Measurements from ENCODE around the gene KCNE4.

Gene KCNE4

GRCh38 chr2:223093436-223094241 lies 41.6 kb downstream of the KCNE4 start:
- Histone ChIP-seq H3K4me1 (ENCODE audit: insufficient read depth, low read length) (peaks cover 3% of the 10 kb centered on the region), H3K4me3 (ENCODE audit: low read depth in 1 of 2, low read length in 2 of 2) (no peak overlapping the region), H3K9me3 (ENCODE audit: low read length) (no peaks in the 10 kb centered on the region), H3K27ac (ENCODE audit: low read depth, low read length) (no peak overlapping the region), H3K27me3 (ENCODE audit: control insufficient read depth in 1 of 2, insufficient read depth in 2 of 2, low read length in 2 of 2) (no peaks in the 10 kb centered on the region), H3K9ac (ENCODE audit: low read length) (no peak overlapping the region), H3K36me3 (ENCODE audit: insufficient read depth, low read length) (no peaks in the 10 kb centered on the region)

DNA sequence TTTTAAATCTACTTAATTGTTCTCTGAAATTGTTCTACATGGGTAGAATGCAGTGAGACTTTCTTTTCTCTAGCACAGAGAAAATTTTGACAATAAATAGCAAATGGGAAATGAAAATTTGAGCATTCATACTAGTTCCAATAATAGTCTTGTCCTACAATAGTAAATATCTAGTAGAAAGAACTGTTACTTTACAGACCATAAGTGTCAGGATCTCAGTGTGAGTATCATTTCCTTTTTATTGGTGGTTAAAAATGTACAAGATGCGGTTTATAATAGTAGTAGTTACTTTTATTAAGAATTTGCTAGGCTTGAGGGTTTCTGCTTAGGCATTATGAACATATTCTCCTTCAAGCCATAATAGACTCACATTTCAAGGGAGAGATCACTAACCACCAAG lies 43.2 kb downstream of the KCNE4 start:
- H3K4me3 ChIP-seq (ENCODE audit: low read depth in 1 of 2, low read length in 2 of 2) = no peak overlapping the region
- H3K4me1 ChIP-seq (ENCODE audit: insufficient read depth, low read length) = peaks cover 13% of the 10 kb centered on the region
- H3K27ac ChIP-seq (ENCODE audit: low read depth, low read length) = no peak overlapping the region
- H3K9ac ChIP-seq (ENCODE audit: low read length) = no peak overlapping the region
- H3K36me3 ChIP-seq (ENCODE audit: insufficient read depth, low read length) = no peaks in the 10 kb centered on the region
- no peaks in the 10 kb centered on the region for H3K9me3 ChIP-seq (ENCODE audit: low read length)
- no peaks in the 10 kb centered on the region for H3K27me3 ChIP-seq (ENCODE audit: control insufficient read depth in 1 of 2, insufficient read depth in 2 of 2, low read length in 2 of 2)

DNA sequence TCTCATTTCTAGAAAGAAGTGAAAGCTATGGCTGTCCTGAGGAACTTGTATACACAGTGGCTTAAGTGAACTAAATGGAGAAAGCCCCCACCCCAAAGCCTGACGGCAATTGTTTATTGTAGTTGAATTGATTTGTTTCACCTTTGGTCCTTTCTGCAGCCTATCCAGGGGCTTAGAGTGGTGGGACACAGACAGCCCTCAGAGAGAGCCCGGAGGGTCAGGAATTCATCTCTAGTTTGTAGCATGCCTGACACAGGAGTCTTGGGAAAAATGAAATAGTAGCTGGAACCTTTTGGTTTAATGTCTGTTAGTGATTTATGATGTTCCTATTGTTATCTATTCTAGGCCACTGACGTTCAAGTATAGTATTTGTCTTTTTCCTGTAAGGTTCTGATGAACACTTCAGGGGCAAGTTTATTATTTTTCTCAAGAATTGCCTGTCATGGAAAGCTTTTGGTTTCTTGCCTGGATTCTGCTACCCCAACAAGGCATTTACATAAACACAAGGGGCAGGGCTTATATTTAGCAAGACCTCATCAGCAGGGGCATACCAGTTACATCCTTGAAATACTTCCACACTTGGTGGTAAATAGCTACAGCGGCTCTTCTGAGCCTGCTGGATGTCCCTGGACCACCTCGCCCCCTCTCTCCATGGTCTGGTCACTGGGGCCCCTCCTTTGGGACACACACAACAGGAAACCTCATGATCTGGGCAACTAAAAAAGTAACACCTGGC lies 44.4 kb downstream of the KCNE4 start:
- no peaks in the 10 kb centered on the region for H3K36me3 ChIP-seq (ENCODE audit: insufficient read depth, low read length)
- H3K27me3 ChIP-seq (ENCODE audit: control insufficient read depth in 1 of 2, insufficient read depth in 2 of 2, low read length in 2 of 2) = no peaks in the 10 kb centered on the region
- no peak overlapping the region for H3K27ac ChIP-seq (ENCODE audit: low read depth, low read length)
- peaks cover 25% of the 10 kb centered on the region for H3K4me1 ChIP-seq (ENCODE audit: insufficient read depth, low read length)
- H3K9ac ChIP-seq (ENCODE audit: low read length) = no peak overlapping the region
- no peaks in the 10 kb centered on the region for H3K9me3 ChIP-seq (ENCODE audit: low read length)
- no peak overlapping the region for H3K4me3 ChIP-seq (ENCODE audit: low read depth in 1 of 2, low read length in 2 of 2)

- H3K27me3 ChIP-seq (ENCODE audit: control insufficient read depth in 1 of 2, insufficient read depth in 2 of 2, low read length in 2 of 2) = no peaks in the 10 kb centered on the region
- H3K4me3 ChIP-seq (ENCODE audit: low read depth in 1 of 2, low read length in 2 of 2) = no peak overlapping the region
- no peaks in the 10 kb centered on the region for H3K36me3 ChIP-seq (ENCODE audit: insufficient read depth, low read length)
- H3K27ac ChIP-seq (ENCODE audit: low read depth, low read length) = no peak overlapping the region
- no peak overlapping the region for H3K9ac ChIP-seq (ENCODE audit: low read length)
- H3K4me1 ChIP-seq (ENCODE audit: insufficient read depth, low read length) = peaks cover 31% of the 10 kb centered on the region
- H3K9me3 ChIP-seq (ENCODE audit: low read length) = no peaks in the 10 kb centered on the region
Measured at GRCh38 chr2:223097888-223098383, 45.9 kb downstream of the KCNE4 start.

- H3K27me3 ChIP-seq (ENCODE audit: control insufficient read depth in 1 of 2, insufficient read depth in 2 of 2, low read length in 2 of 2) = no peaks in the 10 kb centered on the region
- peak overlapping the region; percentile 63 for H3K27ac ChIP-seq (ENCODE audit: low read depth, low read length)
- H3K9ac ChIP-seq (ENCODE audit: low read length) = no peak overlapping the region
- no peaks in the 10 kb centered on the region for H3K9me3 ChIP-seq (ENCODE audit: low read length)
- no peaks in the 10 kb centered on the region for H3K36me3 ChIP-seq (ENCODE audit: insufficient read depth, low read length)
- peaks cover 28% of the 10 kb centered on the region for H3K4me1 ChIP-seq (ENCODE audit: insufficient read depth, low read length)
- no peak overlapping the region for H3K4me3 ChIP-seq (ENCODE audit: low read depth in 1 of 2, low read length in 2 of 2)
Measured at GRCh38 chr2:223099561-223099960, 47.6 kb downstream of the KCNE4 start.

DNA sequence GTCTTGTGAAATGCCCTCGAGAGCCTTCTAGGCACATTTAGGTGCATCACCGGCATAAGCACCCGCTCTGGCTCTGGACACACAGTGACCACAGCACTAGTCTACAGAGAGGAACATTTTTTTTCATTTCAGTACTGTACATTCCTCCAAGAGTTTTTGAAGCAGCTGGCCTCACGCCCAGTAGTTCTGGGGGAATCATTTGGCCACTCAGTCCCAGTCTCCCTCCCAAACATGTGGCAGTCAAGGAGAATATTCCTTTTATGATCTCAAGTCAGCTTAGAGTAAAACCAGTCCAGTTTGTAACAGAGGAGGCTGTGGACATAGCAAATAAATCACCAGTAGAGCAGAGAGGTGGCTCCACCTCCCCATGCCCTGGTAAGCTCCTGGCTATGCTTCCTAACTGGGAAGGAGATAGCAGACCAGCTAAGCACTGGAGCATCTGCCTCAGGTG lies 48.1 kb downstream of the KCNE4 start:
- Histone ChIP-seq H3K36me3 (ENCODE audit: insufficient read depth, low read length) (no peaks in the 10 kb centered on the region), H3K4me1 (ENCODE audit: insufficient read depth, low read length) (peaks cover 28% of the 10 kb centered on the region), H3K9me3 (ENCODE audit: low read length) (no peaks in the 10 kb centered on the region), H3K27me3 (ENCODE audit: control insufficient read depth in 1 of 2, insufficient read depth in 2 of 2, low read length in 2 of 2) (no peaks in the 10 kb centered on the region), H3K27ac (ENCODE audit: low read depth, low read length) (peak overlapping the region; percentile 63), H3K4me3 (ENCODE audit: low read depth in 1 of 2, low read length in 2 of 2) (no peak overlapping the region), H3K9ac (ENCODE audit: low read length) (no peak overlapping the region)

DNA sequence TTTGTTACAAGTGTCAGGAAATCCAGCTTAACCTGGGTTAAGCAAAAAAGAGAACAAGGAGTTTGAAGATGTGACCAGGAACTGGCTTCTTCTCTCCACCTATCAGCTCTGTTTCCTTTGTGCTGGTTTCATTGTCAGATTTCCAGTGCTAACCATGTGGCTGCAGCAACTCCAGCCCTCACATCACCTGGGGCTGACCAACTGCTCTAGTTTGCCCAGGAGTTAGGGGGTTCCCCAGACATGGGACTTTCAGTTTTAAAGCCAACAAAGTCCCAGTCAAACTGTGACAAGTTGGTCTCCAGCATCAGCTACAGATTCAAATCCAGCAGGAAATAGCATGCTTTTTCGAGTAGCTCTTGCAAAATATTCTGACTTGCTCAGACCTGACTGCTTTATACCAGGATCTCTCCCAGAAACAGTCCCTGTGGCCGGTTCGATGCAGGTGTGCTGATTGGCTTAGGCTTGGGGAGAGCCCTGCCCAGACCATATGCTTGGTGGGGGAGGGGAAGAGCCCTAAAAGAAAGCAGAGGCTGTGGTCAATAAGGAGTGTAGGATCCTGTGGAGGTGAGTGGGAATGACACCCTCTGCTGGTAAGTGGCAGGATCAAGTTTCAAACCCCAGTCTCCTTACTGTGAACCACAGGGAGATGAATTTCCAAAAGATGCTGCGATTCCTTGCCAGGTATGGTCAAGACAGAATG lies 49.5 kb downstream of the KCNE4 start:
- no peaks in the 10 kb centered on the region for H3K36me3 ChIP-seq (ENCODE audit: insufficient read depth, low read length)
- H3K9me3 ChIP-seq (ENCODE audit: low read length) = no peaks in the 10 kb centered on the region
- no peak overlapping the region for H3K27ac ChIP-seq (ENCODE audit: low read depth, low read length)
- no peak overlapping the region for H3K4me3 ChIP-seq (ENCODE audit: low read depth in 1 of 2, low read length in 2 of 2)
- H3K4me1 ChIP-seq (ENCODE audit: insufficient read depth, low read length) = peaks cover 28% of the 10 kb centered on the region
- no peak overlapping the region for H3K9ac ChIP-seq (ENCODE audit: low read length)
- H3K27me3 ChIP-seq (ENCODE audit: control insufficient read depth in 1 of 2, insufficient read depth in 2 of 2, low read length in 2 of 2) = no peaks in the 10 kb centered on the region

GRCh38 chr2:223102040-223102400 lies 50.0 kb downstream of the KCNE4 start:
- Histone ChIP-seq H3K9ac (ENCODE audit: low read length) (no peak overlapping the region), H3K27ac (ENCODE audit: low read depth, low read length) (no peak overlapping the region), H3K4me3 (ENCODE audit: low read depth in 1 of 2, low read length in 2 of 2) (no peak overlapping the region), H3K4me1 (ENCODE audit: insufficient read depth, low read length) (peaks cover 28% of the 10 kb centered on the region), H3K9me3 (ENCODE audit: low read length) (no peaks in the 10 kb centered on the region), H3K36me3 (ENCODE audit: insufficient read depth, low read length) (no peaks in the 10 kb centered on the region), H3K27me3 (ENCODE audit: control insufficient read depth in 1 of 2, insufficient read depth in 2 of 2, low read length in 2 of 2) (no peaks in the 10 kb centered on the region)

- no peaks in the 10 kb centered on the region for H3K9me3 ChIP-seq (ENCODE audit: low read length)
- H3K4me3 ChIP-seq (ENCODE audit: low read depth in 1 of 2, low read length in 2 of 2) = no peak overlapping the region
- peaks cover 28% of the 10 kb centered on the region for H3K4me1 ChIP-seq (ENCODE audit: insufficient read depth, low read length)
- no peaks in the 10 kb centered on the region for H3K36me3 ChIP-seq (ENCODE audit: insufficient read depth, low read length)
- H3K27me3 ChIP-seq (ENCODE audit: control insufficient read depth in 1 of 2, insufficient read depth in 2 of 2, low read length in 2 of 2) = no peaks in the 10 kb centered on the region
- no peak overlapping the region for H3K9ac ChIP-seq (ENCODE audit: low read length)
- no peak overlapping the region for H3K27ac ChIP-seq (ENCODE audit: low read depth, low read length)
Measured at GRCh38 chr2:223102450-223102849, 50.5 kb downstream of the KCNE4 start.

- no peaks in the 10 kb centered on the region for H3K27me3 ChIP-seq (ENCODE audit: control insufficient read depth in 1 of 2, insufficient read depth in 2 of 2, low read length in 2 of 2)
- H3K9ac ChIP-seq (ENCODE audit: low read length) = no peak overlapping the region
- no peak overlapping the region for H3K27ac ChIP-seq (ENCODE audit: low read depth, low read length)
- no peaks in the 10 kb centered on the region for H3K36me3 ChIP-seq (ENCODE audit: insufficient read depth, low read length)
- H3K4me3 ChIP-seq (ENCODE audit: low read depth in 1 of 2, low read length in 2 of 2) = no peak overlapping the region
- no peaks in the 10 kb centered on the region for H3K9me3 ChIP-seq (ENCODE audit: low read length)
- peaks cover 24% of the 10 kb centered on the region for H3K4me1 ChIP-seq (ENCODE audit: insufficient read depth, low read length)
Measured at GRCh38 chr2:223104336-223105132, 52.5 kb downstream of the KCNE4 start.

Data from muscle layer of colon (tissue), 2 donors.